HCT116 (cell line): Measurements from ENCODE around the gene CUBN. TPM values are rescaled to one million over a fixed set of nuclear protein-coding genes. Genes with fewer than 3 reads are reported as not detected.

ENCODE experiments used
- ATAC-seq: fragments of 200-7000 bp; cut with Tn5 transposase; 2 replicates; pipeline ENCODE4 v1.9.1; 2020; ENCODE audit warnings: mild to moderate bottlenecking, moderate library complexity
- BruUV-seq: library from RNA; stranded (reverse); fragments of 400-500 nt; replicated peaks from 2 replicates; lab custom pipeline; 2021; lab: Mats Ljungman, UMichigan
- CTCF ChIA-PET: fragments of 300-600 bp; sonication (Branson Sonifier 250); formaldehyde crosslinking; loops from one replicate; lab custom pipeline; 2021; ENCODE audit warnings: antibody characterized with exemption; lab: Charles Lee
- POLR2A ChIA-PET: fragments of 300-600, 350-600 bp; sonication (Branson Sonifier 250); formaldehyde crosslinking; loops from one replicate; lab custom pipeline; 2021; ENCODE audit warnings: antibody characterized with exemption; lab: Charles Lee
- RAD21 ChIA-PET, 2 experiments: fragments of 300-600 bp; sonication (Branson Sonifier 250); formaldehyde crosslinking; loops; one replicate each; lab custom pipeline; 2023; ENCODE audit warnings: low total read pairs in 2 of 2; ENCODE audit not compliant: uncharacterized antibody in 2 of 2, unreplicated experiment in 2 of 2, low non-redundant PET in 1 of 2; lab: Charles Lee
- DNase-seq: peaks from one replicate; pipeline ENCODE4 v3.0.0-alpha.2; 2010; ENCODE audit warnings: low read depth, low spot score
- H2AFZ ChIP-seq: fragments of 200-600 bp; shearing (Covaris generic), sonication (generic); 2 replicates; pipeline ENCODE4 v1.6.1; 2017; ENCODE audit warnings: low read depth, mixed run types, mixed read lengths, antibody characterized with exemption, low read length; ENCODE audit not compliant: poor library complexity, severe bottlenecking
- H3K27ac ChIP-seq: 2 replicates; pipeline ENCODE4 v1.5.1; 2012; ENCODE audit warnings: low read depth, low read length
- H3K27me3 ChIP-seq: fragments of 200-600 bp; sonication (generic); 2 replicates; pipeline ENCODE4 v1.6.1; 2016; ENCODE audit warnings: mixed run types, low read length, mixed read lengths; ENCODE audit not compliant: insufficient read depth
- H3K36me3 ChIP-seq, 2 experiments: fragments of 200-500 bp in 1 of 2; fragments of 200-600 bp in 1 of 2; sonication (Bioruptor generic) in 1 of 2; sonication (generic) in 1 of 2; 2 replicates each; pipeline versions ENCODE4 v1.5.1 to v1.6.1; 2014 to 2016; ENCODE audit warnings: low read length in 2 of 2, inconsistent platforms in 1 of 2, mixed read lengths in 1 of 2, mixed run types in 1 of 2; ENCODE audit not compliant: insufficient read depth in 2 of 2, control insufficient read depth in 1 of 2
- H3K4me1 ChIP-seq, 2 experiments: fragments of 200-600 bp in 1 of 2; sonication (generic) in 1 of 2; 2 replicates each; pipeline versions ENCODE4 v1.5.1 to v1.6.1; 2012 to 2017; ENCODE audit warnings: low read length in 2 of 2, inconsistent platforms in 1 of 2, mild to moderate bottlenecking in 1 of 2, mixed read lengths in 1 of 2, mixed run types in 1 of 2, moderate library complexity in 1 of 2; ENCODE audit not compliant: insufficient read depth in 2 of 2, control insufficient read depth in 1 of 2
- H3K4me2 ChIP-seq: fragments of 200-600 bp; sonication (generic); 2 replicates; pipeline ENCODE4 v1.6.1; 2017; ENCODE audit warnings: mixed run types, low read length, mixed read lengths
- H3K4me3 ChIP-seq, 2 experiments: fragments of 200-600 bp in 1 of 2; sonication (generic) in 1 of 2; replicated peaks in 1 of 2; 2 replicates each; pipeline ENCODE4 v1.5.1; 2011 to 2016; ENCODE audit warnings: low read length in 2 of 2, control low read depth in 1 of 2, low read depth in 1 of 2, mild to moderate bottlenecking in 1 of 2, mixed read lengths in 1 of 2, mixed run types in 1 of 2
- H3K79me2 ChIP-seq: fragments of 200-600 bp; sonication (generic); 2 replicates; pipeline ENCODE4 v1.6.1; 2017; ENCODE audit warnings: mild to moderate bottlenecking, mixed run types, low read length, moderate library complexity, mixed read lengths; ENCODE audit not compliant: insufficient read depth
- H3K9ac ChIP-seq: fragments of 200-600 bp; sonication (generic); 2 replicates; pipeline ENCODE4 v1.6.1; 2016; ENCODE audit warnings: low read length, mixed read lengths
- H3K9me2 ChIP-seq: fragments of 200-600 bp; sonication (generic), shearing (Covaris generic); 2 replicates; pipeline ENCODE4 v1.6.1; 2017; ENCODE audit warnings: mixed run types, mild to moderate bottlenecking, moderate library complexity; ENCODE audit not compliant: insufficient read depth
- H3K9me3 ChIP-seq, 2 experiments: fragments of 200-500 bp in 1 of 2; fragments of 200-600 bp in 1 of 2; sonication (Bioruptor generic) in 1 of 2; sonication (generic) in 1 of 2; 2 replicates each; pipeline ENCODE4 v1.6.1; 2014 to 2017; ENCODE audit warnings: low read length in 2 of 2, mixed read lengths in 2 of 2, inconsistent platforms in 1 of 2, low read depth in 1 of 2, mild to moderate bottlenecking in 1 of 2, mixed run types in 1 of 2, moderate library complexity in 1 of 2; ENCODE audit not compliant: control insufficient read depth in 1 of 2, insufficient read depth in 1 of 2
- H4K20me1 ChIP-seq: fragments of 200-600 bp; sonication (generic), shearing (Covaris generic); 2 replicates; pipeline ENCODE4 v1.6.1; 2017; ENCODE audit warnings: mixed run types, mild to moderate bottlenecking, moderate library complexity; ENCODE audit not compliant: insufficient read depth
- CEBPB ChIP-seq: IDR thresholded peaks from 2 replicates; pipeline ENCODE4 v1.6.1; 2012; ENCODE audit warnings: low read depth
- ELF1 ChIP-seq: IDR thresholded peaks from 2 replicates; pipeline ENCODE4 v1.6.1; 2012; ENCODE audit warnings: low read depth, borderline replicate concordance
- EZH2phosphoT487 ChIP-seq: fragments of 200-600 bp; IDR thresholded peaks from 2 replicates; pipeline ENCODE4 v1.6.1; 2018; ENCODE audit warnings: antibody characterized with exemption, borderline replicate concordance
- FOSL1 ChIP-seq: IDR thresholded peaks from 2 replicates; pipeline ENCODE4 v1.6.1; 2012; ENCODE audit warnings: low read depth
- JUND ChIP-seq: IDR thresholded peaks from 2 replicates; pipeline ENCODE4 v1.6.1; 2012
- MAX ChIP-seq: IDR thresholded peaks from 2 replicates; pipeline ENCODE4 v1.6.1; 2012
- POLR2A ChIP-seq: IDR thresholded peaks from 2 replicates; pipeline ENCODE4 v1.7.0; 2011; ENCODE audit warnings: borderline replicate concordance; ENCODE audit not compliant: insufficient read depth, insufficient read length; ENCODE audit errors: extremely low read depth
- REST ChIP-seq: IDR thresholded peaks from 2 replicates; pipeline ENCODE4 v1.6.1; 2012; ENCODE audit warnings: low read depth
- SP1 ChIP-seq: IDR thresholded peaks from 2 replicates; pipeline ENCODE4 v1.6.1; 2012; ENCODE audit warnings: low read depth
- TCF7L2 ChIP-seq: IDR thresholded peaks from 2 replicates; pipeline ENCODE4 v1.7.0; 2011; ENCODE audit warnings: borderline replicate concordance, inconsistent platforms; ENCODE audit not compliant: insufficient read depth, insufficient read length; ENCODE audit errors: extremely low read depth
- YY1 ChIP-seq: IDR thresholded peaks from 2 replicates; pipeline ENCODE4 v1.6.1; 2011; ENCODE audit warnings: low read length, low read depth, moderate library complexity, mild to moderate bottlenecking; ENCODE audit not compliant: insufficient replicate concordance; ENCODE audit errors: extremely low read depth
- ZBTB33 ChIP-seq: IDR thresholded peaks from 2 replicates; pipeline ENCODE4 v1.6.1; 2011; ENCODE audit warnings: mild to moderate bottlenecking, low read length, moderate library complexity; ENCODE audit not compliant: insufficient replicate concordance; ENCODE audit errors: extremely low read depth
- ZFX ChIP-seq: fragments of 450-650 bp; IDR thresholded peaks from 2 replicates; pipeline ENCODE4 v1.6.1; 2017
- ZNF274 ChIP-seq: fragments of 200-500 bp; sonication (Bioruptor generic); IDR thresholded peaks from 2 replicates; pipeline ENCODE4 v1.6.1; 2014; ENCODE audit warnings: mild to moderate bottlenecking, low read depth, low read length, inconsistent platforms
- intact Hi-C: fragments of 100-400 bp; cut with micrococcal nuclease; formaldehyde crosslinking; loops from 2 replicates; pipeline ENCODE4 v1.10.0; 2022
- total RNA-seq: library from RNA; stranded (reverse); gene quantifications from one replicate; pipeline ENCODE4 v1.2.1, GENCODE V29; 2021; ENCODE audit not compliant: unreplicated experiment

Gene CUBN
- total RNA-seq, 1 experiment from 2014 or later, result 1.2 TPM

- H2AFZ ChIP-seq, result peak overlapping the region; percentile 70
- H3K9me3 ChIP-seq, result no peaks in the 10 kb centered on the region
- H3K4me1 ChIP-seq, result peaks cover 6 to 18% of the 10 kb centered on the region in 2 experiments; a peak in 3 of 4 replicates
- peak overlapping the region; percentile 12; the same call in 1 of the 2 replicates for H3K4me2 ChIP-seq
- RAD21 ChIA-PET, result no interaction called here
- no TSS peak for BruUV-seq
- no peaks in the 10 kb centered on the region for H3K27me3 ChIP-seq
- H4K20me1 ChIP-seq, result no peaks in the 10 kb centered on the region
- ATAC-seq (peak; percentile 82), DNase-seq (peak; percentile 21)
- intact Hi-C loops, result no loop called here
- no peaks in the 10 kb centered on the region for H3K79me2 ChIP-seq
- POLR2A ChIA-PET, result no interaction called here
- CTCF ChIA-PET, result no interaction called here
- TF ChIP-seq ZNF274 (no peak), FOSL1 (peak; percentile 42; the same call in 1 of the 2 replicates), ZBTB33 (no peak), REST (no peak), SP1 (no peak), CEBPB (no peak), TCF7L2 (no peak), EZH2phosphoT487 (no peak), MAX (peak; percentile 58), YY1 (peak; percentile 23), JUND (peak; percentile 54), ZFX (no peak), ELF1 (no peak), POLR2A (no peak)
- no peaks in the 10 kb centered on the region for H3K36me3 ChIP-seq
- no peak overlapping the region for H3K9ac ChIP-seq
- H3K27ac ChIP-seq, result no peak overlapping the region
- H3K4me3 ChIP-seq, result no peak overlapping the region
- no peaks in the 10 kb centered on the region for H3K9me2 ChIP-seq
Observed at GRCh38 chr10:17109475-17110207, 20.0 kb downstream of the CUBN start.
